ENCODE measurements around the gene ASPDH.

- TF ChIP-seq, protein P1, sequence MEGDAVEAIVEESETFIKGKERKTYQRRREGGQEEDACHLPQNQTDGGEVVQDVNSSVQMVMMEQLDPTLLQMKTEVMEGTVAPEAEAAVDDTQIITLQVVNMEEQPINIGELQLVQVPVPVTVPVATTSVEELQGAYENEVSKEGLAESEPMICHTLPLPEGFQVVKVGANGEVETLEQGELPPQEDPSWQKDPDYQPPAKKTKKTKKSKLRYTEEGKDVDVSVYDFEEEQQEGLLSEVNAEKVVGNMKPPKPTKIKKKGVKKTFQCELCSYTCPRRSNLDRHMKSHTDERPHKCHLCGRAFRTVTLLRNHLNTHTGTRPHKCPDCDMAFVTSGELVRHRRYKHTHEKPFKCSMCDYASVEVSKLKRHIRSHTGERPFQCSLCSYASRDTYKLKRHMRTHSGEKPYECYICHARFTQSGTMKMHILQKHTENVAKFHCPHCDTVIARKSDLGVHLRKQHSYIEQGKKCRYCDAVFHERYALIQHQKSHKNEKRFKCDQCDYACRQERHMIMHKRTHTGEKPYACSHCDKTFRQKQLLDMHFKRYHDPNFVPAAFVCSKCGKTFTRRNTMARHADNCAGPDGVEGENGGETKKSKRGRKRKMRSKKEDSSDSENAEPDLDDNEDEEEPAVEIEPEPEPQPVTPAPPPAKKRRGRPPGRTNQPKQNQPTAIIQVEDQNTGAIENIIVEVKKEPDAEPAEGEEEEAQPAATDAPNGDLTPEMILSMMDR (IDR thresholded peaks at IDR 0.05): no peak
- TF ChIP-seq POLR2AphosphoS5 (IDR thresholded peaks at IDR 0.05): no peak
- no peak for TF ChIP-seq POLR2A (IDR thresholded peaks at IDR 0.05)
Observed at GRCh38 chr19:50512999-50513745, 541 bp downstream of the ASPDH start.

All from gastroesophageal sphincter (tissue), 3 donors.